OCI-LY3 (cell line): ENCODE results near the gene KEAP1.

ENCODE experiments used
- CTCF ChIP-seq: fragments of 200-600, 300-600 bp; sonication (generic); IDR thresholded peaks from 2 replicates; pipeline ENCODE4 v1.5.1; 2014; ENCODE audit warnings: antibody characterized with exemption, low read length, low read depth
- EZH2phosphoT487 ChIP-seq: fragments of 200-600 bp; shearing (Covaris generic); IDR thresholded peaks from 2 replicates; pipeline ENCODE4 v1.6.1; 2018; ENCODE audit warnings: antibody characterized with exemption, mixed run types, low read depth

GRCh38 chr19:10442698-10443097, 60.5 kb downstream of the KEAP1 start:
- TF ChIP-seq CTCF (no peak), EZH2phosphoT487 (no peak)
